GM23338 (cell line): ENCODE results near the gene DAB1. TPM values are rescaled to one million over a fixed set of nuclear protein-coding genes. Genes with fewer than 3 reads are reported as not detected.

Experiments used
- ATAC-seq: fragments of 200-7000 bp; cut with Tn5 transposase; 3 replicates; pipeline ENCODE4 v1.9.1; 2020
- DNase-seq: peaks from one replicate; pipeline ENCODE4 v3.0.0-alpha.2; 2015; ENCODE audit warnings: low spot score
- H2AFZ ChIP-seq: fragments of 200-600 bp; sonication (generic); 2 replicates; pipeline ENCODE4 v1.8.0; 2016; ENCODE audit warnings: antibody characterized with exemption, mild to moderate bottlenecking, moderate library complexity
- H3F3A ChIP-seq: fragments of 200-600 bp; sonication (generic); replicated peaks from 2 replicates; pipeline ENCODE4 v1.8.0; 2017; ENCODE audit warnings: antibody characterized with exemption, mixed run types, low read depth
- H3K27ac ChIP-seq: fragments of 200-600 bp; sonication (generic); 2 replicates; pipeline ENCODE4 v1.6.1; 2016; ENCODE audit warnings: low read depth
- H3K27me3 ChIP-seq: fragments of 200-600 bp; sonication (generic); 2 replicates; pipeline ENCODE4 v1.8.0; 2016; ENCODE audit warnings: mild to moderate bottlenecking, mixed run types, moderate library complexity; ENCODE audit not compliant: insufficient read depth
- H3K36me3 ChIP-seq: fragments of 200-600 bp; sonication (generic); 2 replicates; pipeline ENCODE4 v1.8.0; 2016; ENCODE audit warnings: mild to moderate bottlenecking; ENCODE audit not compliant: insufficient read depth
- H3K4me1 ChIP-seq: fragments of 200-600 bp; sonication (generic); 2 replicates; pipeline ENCODE4 v1.8.0; 2016; ENCODE audit warnings: mild to moderate bottlenecking, moderate library complexity; ENCODE audit not compliant: insufficient read depth
- H3K4me2 ChIP-seq: fragments of 200-600 bp; sonication (generic); 2 replicates; pipeline ENCODE4 v1.7.1; 2017; ENCODE audit warnings: mixed run types
- H3K4me3 ChIP-seq: fragments of 200-600 bp; sonication (generic); 2 replicates; pipeline ENCODE4 v1.6.1; 2016; ENCODE audit warnings: mixed run types
- H3K79me2 ChIP-seq: fragments of 200-600 bp; sonication (generic); replicated peaks from 2 replicates; pipeline ENCODE4 v1.8.0; 2017; ENCODE audit warnings: mild to moderate bottlenecking; ENCODE audit not compliant: insufficient read depth
- H3K9me2 ChIP-seq: fragments of 200-600 bp; sonication (generic); 2 replicates; pipeline ENCODE4 v1.8.0; 2017; ENCODE audit not compliant: insufficient read depth
- H4K20me1 ChIP-seq: fragments of 200-600 bp; sonication (generic); replicated peaks from 2 replicates; pipeline ENCODE4 v1.8.0; 2017; ENCODE audit warnings: mild to moderate bottlenecking; ENCODE audit not compliant: insufficient read depth
- H3K27ac Mint-ChIP-seq: 2 replicates; pipeline ENCODE4 v1.8.0; 2020; ENCODE audit warnings: inconsistent platforms, mild to moderate bottlenecking, moderate library complexity, mixed read lengths
- H3K27me3 Mint-ChIP-seq: 3 replicates; pipeline ENCODE4 v1.8.0; 2022; ENCODE audit warnings: low read depth, mild to moderate bottlenecking, moderate library complexity, mixed read lengths, inconsistent platforms; ENCODE audit not compliant: insufficient read depth, poor library complexity
- H3K36me3 Mint-ChIP-seq: 3 replicates; pipeline ENCODE4 v1.8.0; 2021; ENCODE audit warnings: low read depth, mild to moderate bottlenecking, inconsistent platforms, moderate library complexity, mixed read lengths
- H3K4me1 Mint-ChIP-seq: 3 replicates; pipeline ENCODE4 v1.8.0; 2020; ENCODE audit warnings: mild to moderate bottlenecking, inconsistent platforms, mixed read lengths
- H3K4me3 Mint-ChIP-seq: 3 replicates; pipeline ENCODE4 v1.8.0; 2021; ENCODE audit warnings: moderate library complexity, mild to moderate bottlenecking, inconsistent platforms, mixed read lengths
- H3K9me3 Mint-ChIP-seq: 3 replicates; pipeline ENCODE4 v1.8.0; 2020; ENCODE audit warnings: moderate library complexity, mild to moderate bottlenecking, inconsistent platforms, mixed read lengths
- CREB1 ChIP-seq: fragments of 250-450 bp; sonication (Bioruptor Pico); IDR thresholded peaks from 2 replicates; pipeline ENCODE4 v1.5.0; 2020; ENCODE audit warnings: low read depth, mild to moderate bottlenecking, moderate library complexity
- CTCF ChIP-seq, 2 experiments: fragments of 200-600 bp in 1 of 2; sonication (generic) in 1 of 2; conservative IDR thresholded peaks; 2 replicates each; pipeline versions ENCODE4 v1.5.1 to v1.6.1; 2016 to 2017; ENCODE audit warnings: antibody characterized with exemption in 2 of 2, low read depth in 2 of 2, mild to moderate bottlenecking in 2 of 2, moderate library complexity in 1 of 2
- ETS1 ChIP-seq: IDR thresholded peaks from 2 replicates; pipeline ENCODE4 v1.6.1; 2016; ENCODE audit warnings: antibody characterized with exemption
- EZH2phosphoT487 ChIP-seq: fragments of 200-600 bp; sonication (generic); IDR thresholded peaks from one replicate; pipeline ENCODE4 v1.8.1; 2018; ENCODE audit warnings: antibody characterized with exemption; ENCODE audit not compliant: unreplicated experiment
- JUNB ChIP-seq: IDR thresholded peaks from one replicate; pipeline ENCODE4 v1.6.1; 2016; ENCODE audit warnings: antibody characterized with exemption; ENCODE audit not compliant: unreplicated experiment
- NANOG ChIP-seq: IDR thresholded peaks from 2 replicates; pipeline ENCODE4 v1.6.1; 2016; ENCODE audit warnings: antibody characterized with exemption, borderline replicate concordance
- POLR2AphosphoS5 ChIP-seq: IDR thresholded peaks from 2 replicates; pipeline ENCODE4 v1.6.1; 2016; ENCODE audit warnings: antibody characterized with exemption, low read depth
- REST ChIP-seq: IDR thresholded peaks from one replicate; pipeline ENCODE4 v1.6.1; 2018; ENCODE audit warnings: antibody characterized with exemption; ENCODE audit not compliant: unreplicated experiment
- STAT1 ChIP-seq: IDR thresholded peaks from one replicate; pipeline ENCODE4 v1.6.1; 2016; ENCODE audit warnings: antibody characterized with exemption; ENCODE audit not compliant: unreplicated experiment
- ZNF114 ChIP-seq: fragments of 250-450 bp; sonication (Bioruptor Pico); IDR thresholded peaks from 2 replicates; pipeline ENCODE4 v1.5.0; 2020; ENCODE audit warnings: mild to moderate bottlenecking, moderate library complexity
- ZNF331 ChIP-seq: fragments of 250-450 bp; sonication (Bioruptor Pico); IDR thresholded peaks from 2 replicates; pipeline ENCODE4 v1.5.0; 2020; ENCODE audit warnings: low read depth, mild to moderate bottlenecking, moderate library complexity
- ZNF462 ChIP-seq: fragments of 250-450 bp; sonication (Bioruptor Pico); IDR thresholded peaks from 2 replicates; pipeline ENCODE4 v1.5.0; 2020; ENCODE audit warnings: mild to moderate bottlenecking, moderate library complexity
- polyA plus RNA-seq: library from polyadenylated mRNA; unstranded; fragments of >200 nt; fragmentation: Nextera tagmentation; extraction: Ambion mirVana; gene quantifications from 2 replicates; pipeline ENCODE4 v1.2.1, GENCODE V29; 2016
- total RNA-seq: library from RNA; depleted of rRNA; stranded (reverse); fragments of >200 nt; shearing (Covaris generic); gene quantifications from 2 replicates; pipeline ENCODE4 v1.2.3, GENCODE V29; 2014

Gene DAB1
- total and polyA plus RNA-seq, 2 experiments from 2014 or later, result 12.8 to 14.5 TPM

- ATAC-seq, result no peak
- H3K4me1 Mint-ChIP-seq, result peaks cover 39% of the 10 kb centered on the region
- H3K4me3 Mint-ChIP-seq, result no peak overlapping the region
- no peak overlapping the region for H2AFZ ChIP-seq
- TF ChIP-seq POLR2AphosphoS5 (no peak), JUNB (no peak), CREB1 (no peak), ZNF462 (no peak), CTCF (conservative IDR thresholded peaks at IDR 0.05; ENCODE audit: low read depth in 2 of 2) (no peak), ZNF331 (no peak), NANOG (no peak), ETS1 (no peak), STAT1 (no peak), EZH2phosphoT487 (no peak), REST (no peak), ZNF114 (no peak)
- H3K27ac Mint-ChIP-seq, result no peak overlapping the region
- no peaks in the 10 kb centered on the region for H3K36me3 ChIP-seq
- H3F3A ChIP-seq, result no peaks in the 10 kb centered on the region
- peaks cover 15% of the 10 kb centered on the region; the same call in 2 of the 3 replicates for H3K36me3 Mint-ChIP-seq
- peaks cover 8% of the 10 kb centered on the region; the same call in 2 of the 3 replicates for H3K9me3 Mint-ChIP-seq
- no peaks in the 10 kb centered on the region for H3K27me3 ChIP-seq
- H3K4me1 ChIP-seq, result peaks cover 22% of the 10 kb centered on the region
- peaks cover 67% of the 10 kb centered on the region for H3K79me2 ChIP-seq
- peaks cover 3% of the 10 kb centered on the region; the same call in 1 of the 2 replicates for H4K20me1 ChIP-seq
- no peak overlapping the region for H3K27ac ChIP-seq
- H3K4me3 ChIP-seq, result no peak overlapping the region
- 0 out of 2 replicates have a peak overlapping the region, but pooled peaks have one; percentile 33 for H3K4me2 ChIP-seq
- DNase-seq, result no peak
- H3K27me3 Mint-ChIP-seq, result peaks cover 1% of the 10 kb centered on the region
- no peaks in the 10 kb centered on the region for H3K9me2 ChIP-seq
These were observed 13.4 kb downstream of the DAB1 start for GRCh38 chr1:57410508-57410907.
